ENCODE results near the gene ABCA7.

DNA sequence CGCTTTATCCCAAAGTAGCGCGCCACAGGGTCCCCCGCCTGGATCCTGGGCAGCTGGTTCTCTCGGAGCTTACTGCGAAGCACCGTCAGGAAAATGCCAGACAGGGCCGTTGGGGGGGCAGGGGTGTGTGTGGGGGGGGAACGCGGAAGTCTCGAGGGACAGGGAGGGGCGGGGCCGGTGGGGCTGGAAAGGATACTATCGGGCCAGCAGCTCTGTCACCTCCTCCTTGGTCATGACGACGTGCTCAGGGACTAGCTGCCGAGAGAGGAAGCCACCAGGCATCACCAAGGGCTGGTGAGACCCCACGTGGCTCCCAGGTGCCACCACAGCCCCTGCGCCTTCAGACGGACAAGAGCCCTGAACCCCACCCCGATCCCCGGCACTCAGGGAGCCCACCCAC, 50.0 kb downstream of the ABCA7 start:
- TF ChIP-seq, protein P1, sequence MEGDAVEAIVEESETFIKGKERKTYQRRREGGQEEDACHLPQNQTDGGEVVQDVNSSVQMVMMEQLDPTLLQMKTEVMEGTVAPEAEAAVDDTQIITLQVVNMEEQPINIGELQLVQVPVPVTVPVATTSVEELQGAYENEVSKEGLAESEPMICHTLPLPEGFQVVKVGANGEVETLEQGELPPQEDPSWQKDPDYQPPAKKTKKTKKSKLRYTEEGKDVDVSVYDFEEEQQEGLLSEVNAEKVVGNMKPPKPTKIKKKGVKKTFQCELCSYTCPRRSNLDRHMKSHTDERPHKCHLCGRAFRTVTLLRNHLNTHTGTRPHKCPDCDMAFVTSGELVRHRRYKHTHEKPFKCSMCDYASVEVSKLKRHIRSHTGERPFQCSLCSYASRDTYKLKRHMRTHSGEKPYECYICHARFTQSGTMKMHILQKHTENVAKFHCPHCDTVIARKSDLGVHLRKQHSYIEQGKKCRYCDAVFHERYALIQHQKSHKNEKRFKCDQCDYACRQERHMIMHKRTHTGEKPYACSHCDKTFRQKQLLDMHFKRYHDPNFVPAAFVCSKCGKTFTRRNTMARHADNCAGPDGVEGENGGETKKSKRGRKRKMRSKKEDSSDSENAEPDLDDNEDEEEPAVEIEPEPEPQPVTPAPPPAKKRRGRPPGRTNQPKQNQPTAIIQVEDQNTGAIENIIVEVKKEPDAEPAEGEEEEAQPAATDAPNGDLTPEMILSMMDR (IDR thresholded peaks at IDR 0.05), result no peak
- TF ChIP-seq POLR2A (IDR thresholded peaks at IDR 0.05), result no peak

Measured in sigmoid colon (tissue), 3 donors.